Activated T-cell treated with anti-CD3 and anti-CD28 coated beads, Interleukin-2, amount 50 U/mL, for 72 hours (primary cell): Measurements from ENCODE around the gene INHBB. TPM values are rescaled to one million over a fixed set of nuclear protein-coding genes. Genes with fewer than 3 reads are reported as not detected.
"Not testable (repeated sequence)": the region's sequence is repeated elsewhere in the genome, so short reads cannot be mapped to it uniquely, and the experiment has no call there.

ENCODE experiments used
- ATAC-seq, 2 donors: fragments of 150-1000 bp; cut with Tn5 transposase; replicated peaks in 1 of 2; 2 replicates each; pipeline ENCODE4 v1.10.0; 2021; ENCODE audit warnings: moderate library complexity in 2 of 2, mild to moderate bottlenecking in 1 of 2
- DNase-seq, 2 donors: peaks; one replicate each; pipeline ENCODE4 v3.0.0; 2021 to 2022; ENCODE audit warnings: mixed read lengths in 1 of 2
- H3K27ac Mint-ChIP-seq: one replicate; pipeline ENCODE4 v1.8.0; 2022; ENCODE audit warnings: mild to moderate bottlenecking, moderate library complexity, mixed read lengths
- H3K27me3 Mint-ChIP-seq: one replicate; pipeline ENCODE4 v1.8.0; 2022; ENCODE audit warnings: low read depth, mixed read lengths
- H3K36me3 Mint-ChIP-seq, 2 donors: one replicate each; pipeline ENCODE4 v1.8.0; 2022; ENCODE audit warnings: mixed read lengths in 2 of 2, mild to moderate bottlenecking in 1 of 2; ENCODE audit not compliant: insufficient read depth in 2 of 2
- H3K4me1 Mint-ChIP-seq: one replicate; pipeline ENCODE4 v1.8.0; 2022; ENCODE audit warnings: low read depth, mixed read lengths
- H3K4me3 Mint-ChIP-seq, 2 donors: one replicate each; pipeline ENCODE4 v1.8.0; 2022; ENCODE audit warnings: mild to moderate bottlenecking in 2 of 2, mixed read lengths in 2 of 2, moderate library complexity in 2 of 2
- H3K9me3 Mint-ChIP-seq, 2 donors: one replicate each; pipeline ENCODE4 v1.8.0; 2022; ENCODE audit warnings: mixed read lengths in 2 of 2
- total RNA-seq, 2 donors: library from RNA; stranded (reverse); gene quantifications; one replicate each; pipeline ENCODE4 v1.2.3, GENCODE V29; 2022

INHBB gene
- total RNA-seq, 2 donors from 2014 or later, result not detected

DNA sequence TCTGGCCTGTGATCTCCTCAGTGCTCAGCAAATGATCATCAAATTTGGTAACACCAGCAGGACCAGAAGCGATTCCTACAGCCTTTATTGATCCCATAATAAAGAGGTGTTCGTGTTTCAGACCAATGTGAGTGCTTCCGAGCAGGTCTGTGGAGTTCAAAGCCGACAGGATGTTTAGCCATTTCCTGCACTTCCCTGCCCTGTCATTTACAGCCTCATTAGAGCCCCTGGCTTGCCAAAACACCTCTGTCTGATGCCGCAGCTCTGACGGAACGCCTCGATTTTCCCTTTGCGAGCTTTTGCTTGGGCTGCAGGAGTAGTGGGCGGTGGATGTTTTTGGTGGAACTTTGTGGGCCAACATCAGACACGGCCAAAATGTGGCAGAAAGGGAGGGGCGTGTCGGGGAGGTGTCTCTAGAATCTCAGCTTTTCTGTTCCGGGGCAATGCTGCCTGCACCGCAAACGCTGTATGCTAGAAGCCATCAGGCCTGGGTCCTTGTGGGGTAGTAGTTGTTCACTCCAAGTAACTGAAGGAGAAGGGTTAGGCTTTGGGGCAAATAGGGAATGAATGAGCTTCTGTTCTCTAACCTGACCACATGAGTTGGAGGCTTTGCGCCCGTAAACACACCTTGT lies 26.1 kb upstream of the INHBB start:
- H3K27me3 Mint-ChIP-seq, result no peaks in the 10 kb centered on the region
- DNase-seq (no peak), ATAC-seq (no peak)
- no peak overlapping the region for H3K27ac Mint-ChIP-seq
- H3K36me3 Mint-ChIP-seq, result no peaks in the 10 kb centered on the region
- no peak overlapping the region for H3K4me3 Mint-ChIP-seq
- H3K4me1 Mint-ChIP-seq, result peaks cover 10% of the 10 kb centered on the region
- no peaks in the 10 kb centered on the region for H3K9me3 Mint-ChIP-seq

DNA sequence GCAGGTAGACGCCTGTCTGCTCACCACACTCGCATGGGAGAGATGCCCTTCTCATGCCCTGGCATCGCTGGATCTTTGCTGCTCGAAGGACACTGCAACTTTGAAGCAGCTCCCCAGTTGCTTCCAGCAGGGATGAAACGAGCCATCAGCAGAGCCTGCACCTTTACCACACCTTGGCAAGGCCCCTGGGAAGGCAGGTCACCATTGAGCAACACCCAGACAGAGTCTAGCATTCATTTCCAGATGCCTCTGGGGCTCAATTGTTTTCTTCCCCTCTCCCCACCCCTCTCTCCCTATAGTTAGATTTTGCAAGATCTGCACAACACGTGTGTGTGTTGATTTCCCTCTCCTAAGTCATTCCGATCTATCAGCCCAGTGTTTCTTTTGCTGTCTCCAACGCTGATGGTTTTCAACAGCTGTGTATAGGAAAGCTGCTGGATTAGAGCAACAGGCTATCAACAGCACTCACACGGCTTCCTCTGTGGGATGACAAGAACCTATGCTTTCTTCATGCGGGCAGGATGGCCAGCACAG lies 25.6 kb upstream of the INHBB start:
- peaks cover 7% of the 10 kb centered on the region for H3K4me1 Mint-ChIP-seq
- no peaks in the 10 kb centered on the region for H3K27me3 Mint-ChIP-seq
- H3K4me3 Mint-ChIP-seq, result no peak overlapping the region
- no peaks in the 10 kb centered on the region for H3K36me3 Mint-ChIP-seq
- no peaks in the 10 kb centered on the region for H3K9me3 Mint-ChIP-seq
- H3K27ac Mint-ChIP-seq, result no peak overlapping the region
- ATAC-seq (no peak), DNase-seq (no peak)

DNA sequence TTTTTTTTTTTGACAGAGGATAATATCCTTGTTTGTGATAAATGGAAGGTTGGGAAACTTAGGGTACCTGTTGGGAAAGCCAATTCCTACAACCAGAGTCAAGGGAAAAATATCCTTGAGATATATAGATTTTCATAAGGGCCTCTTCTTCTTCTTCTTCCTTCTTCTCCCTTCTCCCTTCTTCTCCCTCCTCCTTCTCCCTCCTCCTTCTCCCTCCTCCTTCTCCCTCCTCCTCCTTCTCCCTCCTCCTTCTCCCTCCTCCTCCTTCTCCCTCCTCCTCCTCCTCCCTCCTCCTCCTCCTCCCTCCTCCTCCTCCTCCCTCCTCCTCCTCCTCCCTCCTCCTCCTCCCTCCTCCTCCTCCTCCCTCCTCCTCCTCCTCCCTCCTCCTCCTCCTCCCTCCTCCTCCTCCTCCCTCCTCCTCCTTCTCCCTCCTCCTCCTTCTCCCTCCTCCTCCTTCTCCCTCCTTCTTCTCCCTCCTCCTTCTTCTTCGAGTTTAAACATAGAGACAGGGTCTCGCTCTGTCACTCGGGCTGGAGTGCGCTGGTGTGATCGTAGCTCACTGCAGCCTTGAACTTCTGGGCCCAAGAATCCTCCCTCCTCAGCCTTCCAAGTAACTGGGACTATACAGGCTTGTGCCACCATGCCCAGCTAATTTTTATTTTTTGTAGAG lies 24.9 kb upstream of the INHBB start:
- not testable (repeated sequence) for H3K36me3 Mint-ChIP-seq, H3K27me3 Mint-ChIP-seq, H3K4me3 Mint-ChIP-seq, DNase-seq, H3K27ac Mint-ChIP-seq, H3K4me1 Mint-ChIP-seq, H3K9me3 Mint-ChIP-seq, ATAC-seq

- Mint-ChIP-seq H3K27ac (no peak overlapping the region), H3K27me3 (no peaks in the 10 kb centered on the region), H3K4me1 (peaks cover 7% of the 10 kb centered on the region), H3K4me3 (no peak overlapping the region), H3K9me3 (no peaks in the 10 kb centered on the region), H3K36me3 (no peaks in the 10 kb centered on the region)
- DNase-seq (no peak), ATAC-seq (no peak)
These were observed 24.1 kb upstream of the INHBB start for GRCh38 chr2:120321721-120322284.

DNA sequence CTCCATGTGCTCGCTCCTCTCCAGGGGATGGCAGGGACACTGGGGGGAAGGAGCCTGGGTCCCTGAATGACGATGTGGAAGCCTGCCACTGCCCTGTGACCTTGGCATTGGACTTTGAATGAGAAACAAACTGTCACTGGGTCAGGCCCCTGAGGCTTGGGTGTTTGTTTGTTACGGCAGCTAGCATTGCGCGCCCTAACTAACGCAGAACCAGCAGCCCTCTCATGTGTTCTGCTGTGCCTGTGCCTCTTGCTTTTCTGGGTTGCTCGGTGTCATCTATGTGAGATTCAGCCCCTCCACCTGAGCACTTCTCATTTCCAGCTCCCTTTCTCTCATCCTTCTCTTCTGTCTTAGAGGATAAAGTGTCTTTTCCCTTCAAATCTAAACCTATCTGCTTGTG lies 23.6 kb upstream of the INHBB start:
- Mint-ChIP-seq H3K27ac (no peak overlapping the region), H3K9me3 (no peaks in the 10 kb centered on the region), H3K27me3 (no peaks in the 10 kb centered on the region), H3K36me3 (no peaks in the 10 kb centered on the region), H3K4me3 (no peak overlapping the region), H3K4me1 (peaks cover 7% of the 10 kb centered on the region)
- ATAC-seq, result no peak
- DNase-seq, result no peak

DNA sequence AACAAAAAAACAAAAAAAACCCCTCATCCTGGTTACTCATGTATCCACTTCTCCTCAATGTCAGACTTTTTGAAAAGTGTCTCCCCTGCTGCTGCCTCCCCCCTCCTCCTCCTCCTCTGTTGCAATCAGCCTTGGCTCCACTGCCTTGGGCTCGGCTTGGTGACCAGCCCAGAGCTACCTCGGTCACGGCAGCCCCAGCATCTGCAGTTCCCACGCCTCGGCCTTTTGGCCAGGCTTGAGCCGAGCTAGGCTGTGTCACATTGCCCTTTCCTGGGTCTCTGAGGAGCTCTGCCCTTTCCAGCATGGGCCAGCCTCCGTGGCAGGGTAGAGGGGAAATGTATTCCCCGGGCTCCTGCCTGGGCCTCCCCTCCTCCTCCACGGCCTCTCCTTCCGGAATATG lies 22.7 kb upstream of the INHBB start:
- ATAC-seq (no peak), DNase-seq (no peak)
- Mint-ChIP-seq H3K27ac (no peak overlapping the region), H3K36me3 (no peaks in the 10 kb centered on the region), H3K4me3 (no peak overlapping the region), H3K4me1 (peaks cover 7% of the 10 kb centered on the region), H3K9me3 (no peaks in the 10 kb centered on the region), H3K27me3 (no peaks in the 10 kb centered on the region)

DNA sequence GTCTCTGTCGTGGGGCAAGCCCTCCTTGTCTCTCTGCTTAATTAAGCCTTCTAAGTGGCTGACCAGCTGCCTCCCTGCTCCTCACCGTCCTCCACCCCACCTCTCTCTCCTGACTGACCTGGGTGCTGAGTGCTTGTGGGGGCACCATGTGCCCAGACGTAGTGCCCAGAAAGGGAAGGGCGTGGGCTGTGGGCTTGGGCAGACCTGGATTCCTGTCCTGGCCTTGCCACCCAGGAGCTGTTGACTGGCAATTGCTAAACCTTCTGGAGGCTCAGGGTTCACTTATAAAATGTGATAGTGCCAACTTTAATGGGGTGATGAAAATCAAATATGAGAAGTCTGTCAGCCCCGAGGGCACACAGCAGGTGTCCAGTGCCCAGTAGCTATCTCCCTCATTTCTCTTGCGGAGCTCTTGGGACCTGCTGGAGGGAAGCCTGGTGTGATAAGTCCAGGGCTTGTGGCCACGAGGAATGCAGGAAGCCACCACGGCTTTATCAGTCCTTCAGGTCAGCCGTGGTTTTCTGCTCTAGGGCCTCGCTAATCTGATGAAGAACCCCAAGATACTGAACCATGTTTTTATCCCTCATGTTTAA lies 22.0 kb upstream of the INHBB start:
- H3K4me1 Mint-ChIP-seq, result peaks cover 7% of the 10 kb centered on the region
- H3K27me3 Mint-ChIP-seq, result no peaks in the 10 kb centered on the region
- H3K4me3 Mint-ChIP-seq, result no peak overlapping the region
- H3K27ac Mint-ChIP-seq, result no peak overlapping the region
- DNase-seq (no peak), ATAC-seq (no peak)
- no peaks in the 10 kb centered on the region for H3K36me3 Mint-ChIP-seq
- no peaks in the 10 kb centered on the region for H3K9me3 Mint-ChIP-seq

DNA sequence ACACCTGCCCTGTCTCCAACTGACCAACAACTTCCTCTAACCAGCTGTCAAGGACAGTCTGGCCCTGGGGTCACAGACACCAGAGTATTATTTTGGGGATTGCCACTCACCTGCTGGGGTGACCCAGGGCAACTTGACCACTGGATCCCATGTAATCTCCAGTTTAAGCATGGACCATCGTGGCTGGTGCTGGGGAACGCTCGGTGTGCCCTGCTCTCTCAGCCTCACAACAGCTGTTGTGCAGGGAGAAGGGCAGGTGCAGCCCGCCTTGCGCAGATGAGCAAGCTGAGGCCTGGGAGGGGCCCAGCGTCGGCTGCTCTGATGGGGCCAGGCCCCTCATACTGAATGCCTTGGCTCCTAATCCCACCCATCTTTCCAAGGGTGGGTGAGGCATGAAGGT lies 21.0 kb upstream of the INHBB start:
- peaks cover 7% of the 10 kb centered on the region for H3K4me1 Mint-ChIP-seq

DNA sequence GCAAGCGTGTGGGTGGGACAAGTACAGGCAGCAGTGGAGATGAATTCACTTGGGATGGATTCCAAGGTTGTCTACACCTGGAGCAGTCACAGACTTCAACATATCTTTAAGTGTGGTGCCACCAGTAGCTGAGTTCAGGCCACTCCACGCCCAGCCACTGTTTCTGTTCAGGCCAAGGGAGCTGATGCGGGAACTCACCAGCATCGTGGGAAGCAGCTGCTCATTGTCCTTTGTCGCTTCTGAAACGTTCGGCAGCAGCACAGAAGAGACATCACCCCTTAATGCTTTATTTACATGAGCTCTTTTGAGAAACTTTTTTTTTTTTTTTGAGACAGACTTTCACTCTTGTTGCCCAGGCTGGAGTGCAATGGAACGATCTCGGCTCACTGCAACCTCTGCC lies 19.9 kb upstream of the INHBB start:
- H3K4me1 Mint-ChIP-seq, result peaks cover 7% of the 10 kb centered on the region

More for the DNA sequence above, 21.0 kb upstream of the INHBB start:
- Mint-ChIP-seq H3K4me3 (no peak overlapping the region), H3K9me3 (no peaks in the 10 kb centered on the region), H3K36me3 (no peaks in the 10 kb centered on the region), H3K27ac (no peak overlapping the region), H3K27me3 (no peaks in the 10 kb centered on the region)
- ATAC-seq, result no peak
- no peak for DNase-seq

GRCh38 chr2:120330946-120331822 lies 14.8 kb upstream of the INHBB start:
- Mint-ChIP-seq H3K9me3 (no peaks in the 10 kb centered on the region), H3K36me3 (peaks cover 0 to 1% of the 10 kb centered on the region in 2 donors), H3K4me1 (no peaks in the 10 kb centered on the region), H3K27ac (no peak overlapping the region), H3K4me3 (no peak overlapping the region), H3K27me3 (peaks cover 27% of the 10 kb centered on the region)
- no peak for DNase-seq
- ATAC-seq, result no peak

More for the DNA sequence above, 19.9 kb upstream of the INHBB start:
- Mint-ChIP-seq H3K9me3 (no peaks in the 10 kb centered on the region), H3K4me3 (no peak overlapping the region), H3K36me3 (no peaks in the 10 kb centered on the region), H3K27ac (no peak overlapping the region), H3K27me3 (peaks cover 9% of the 10 kb centered on the region)
- no peak for DNase-seq
- ATAC-seq, result no peak

DNA sequence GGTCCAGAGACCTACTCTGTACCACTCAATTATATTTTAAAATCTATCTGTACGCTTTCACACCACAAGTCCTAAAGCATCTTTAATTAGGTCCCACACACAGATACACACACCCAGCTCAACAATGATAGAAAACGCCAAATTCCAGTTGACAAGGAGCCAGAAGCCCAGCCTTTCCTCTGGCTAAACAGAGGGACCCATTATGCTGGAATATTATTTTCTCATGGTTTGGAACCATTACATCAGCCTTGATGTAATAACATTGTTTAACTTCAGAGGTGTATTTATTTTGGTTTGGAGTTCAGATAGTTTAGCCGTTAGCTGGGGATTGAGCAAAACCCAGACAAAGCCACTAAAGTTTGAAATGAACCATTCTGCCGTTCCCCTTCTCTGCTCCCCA lies 14.0 kb upstream of the INHBB start:
- H3K27me3 Mint-ChIP-seq, result peaks cover 30% of the 10 kb centered on the region
- H3K4me1 Mint-ChIP-seq, result no peaks in the 10 kb centered on the region

DNA sequence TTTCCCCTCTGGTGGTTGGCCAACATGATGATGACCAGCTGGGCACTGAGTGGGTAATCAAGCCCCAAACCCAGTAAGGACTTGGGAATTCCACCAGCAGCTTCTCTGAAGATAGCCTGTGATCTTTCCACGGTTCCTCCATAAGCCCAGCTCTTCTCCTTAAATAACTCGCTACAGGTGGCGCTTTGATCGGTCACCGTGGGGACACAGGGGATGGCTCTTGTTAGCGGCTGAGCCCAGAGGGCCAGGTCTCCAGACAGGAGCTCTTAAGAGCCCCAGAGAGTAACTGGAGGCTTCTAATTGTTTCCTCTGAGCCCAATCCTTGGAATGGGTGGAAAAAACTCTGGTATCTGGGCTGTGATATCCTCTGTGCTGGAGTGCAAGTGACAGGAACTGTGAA lies 13.6 kb upstream of the INHBB start:
- Mint-ChIP-seq H3K9me3 (no peaks in the 10 kb centered on the region), H3K27ac (no peak overlapping the region), H3K4me1 (no peaks in the 10 kb centered on the region), H3K27me3 (peaks cover 34% of the 10 kb centered on the region), H3K36me3 (peaks cover 0 to 1% of the 10 kb centered on the region in 2 donors), H3K4me3 (no peak overlapping the region)
- DNase-seq (no peak), ATAC-seq (no peak)

More for the DNA sequence above, 14.0 kb upstream of the INHBB start:
- peaks cover 0 to 1% of the 10 kb centered on the region in 2 donors for H3K36me3 Mint-ChIP-seq
- DNase-seq (no peak), ATAC-seq (no peak)
- H3K9me3 Mint-ChIP-seq, result no peaks in the 10 kb centered on the region
- H3K4me3 Mint-ChIP-seq, result no peak overlapping the region
- no peak overlapping the region for H3K27ac Mint-ChIP-seq
